ENCODE data around the gene MMS22L.

MMS22L gene

GRCh38 chr6:97133067-97133466, 149.9 kb downstream of the MMS22L start:
- DNase-seq: no peak

GRCh38 chr6:97129106-97129505, 153.9 kb downstream of the MMS22L start:
- no peak for DNase-seq

GRCh38 chr6:97128507-97128906, 154.5 kb downstream of the MMS22L start:
- no peak for DNase-seq

- no peak for DNase-seq
Measured at GRCh38 chr6:97123652-97124051, 159.4 kb downstream of the MMS22L start.

- no peak for DNase-seq
Measured at GRCh38 chr6:97123112-97123511, 159.9 kb downstream of the MMS22L start.

GRCh38 chr6:97120511-97120910, 162.5 kb downstream of the MMS22L start:
- DNase-seq: no peak

GRCh38 chr6:97114645-97115044, 168.4 kb downstream of the MMS22L start:
- no peak for DNase-seq

- no peak for DNase-seq
Measured at GRCh38 chr6:97113170-97113569, 169.8 kb downstream of the MMS22L start.

- no peak for DNase-seq
Measured at GRCh38 chr6:97111243-97111642, 171.8 kb downstream of the MMS22L start.

- no peak for DNase-seq
Measured at GRCh38 chr6:97110626-97111025, 172.4 kb downstream of the MMS22L start.

GRCh38 chr6:97110149-97110548, 172.9 kb downstream of the MMS22L start:
- no peak for DNase-seq

- no peak for DNase-seq
Measured at GRCh38 chr6:97109444-97109843, 173.6 kb downstream of the MMS22L start.

- no peak for DNase-seq
Measured at GRCh38 chr6:97102145-97102790, 180.7 kb downstream of the MMS22L start.

GRCh38 chr6:97100696-97101095, 182.3 kb downstream of the MMS22L start:
- DNase-seq: no peak

GRCh38 chr6:97097068-97098047, 185.7 kb downstream of the MMS22L start:
- DNase-seq: no peak

- DNase-seq: no peak
Measured at GRCh38 chr6:97095311-97095850, 187.6 kb downstream of the MMS22L start.

GRCh38 chr6:97094376-97094775, 188.6 kb downstream of the MMS22L start:
- DNase-seq: no peak

GRCh38 chr6:97092673-97093305, 190.2 kb downstream of the MMS22L start:
- no peak for DNase-seq
